IPS-18c (cell line): ENCODE data around the gene SMYD4.

Source experiments
- H3K4me3 ChIP-seq: 2 replicates; pipeline ENCODE4 v1.7.0; 2013; ENCODE audit warnings: low read depth, mild to moderate bottlenecking, low read length, moderate library complexity; ENCODE audit not compliant: insufficient read depth
- H3K9me3 ChIP-seq: one replicate; pipeline ENCODE4 v1.6.1; 2013; ENCODE audit warnings: mild to moderate bottlenecking, low read length, moderate library complexity; ENCODE audit not compliant: control insufficient read depth, insufficient read depth

SMYD4 gene

DNA sequence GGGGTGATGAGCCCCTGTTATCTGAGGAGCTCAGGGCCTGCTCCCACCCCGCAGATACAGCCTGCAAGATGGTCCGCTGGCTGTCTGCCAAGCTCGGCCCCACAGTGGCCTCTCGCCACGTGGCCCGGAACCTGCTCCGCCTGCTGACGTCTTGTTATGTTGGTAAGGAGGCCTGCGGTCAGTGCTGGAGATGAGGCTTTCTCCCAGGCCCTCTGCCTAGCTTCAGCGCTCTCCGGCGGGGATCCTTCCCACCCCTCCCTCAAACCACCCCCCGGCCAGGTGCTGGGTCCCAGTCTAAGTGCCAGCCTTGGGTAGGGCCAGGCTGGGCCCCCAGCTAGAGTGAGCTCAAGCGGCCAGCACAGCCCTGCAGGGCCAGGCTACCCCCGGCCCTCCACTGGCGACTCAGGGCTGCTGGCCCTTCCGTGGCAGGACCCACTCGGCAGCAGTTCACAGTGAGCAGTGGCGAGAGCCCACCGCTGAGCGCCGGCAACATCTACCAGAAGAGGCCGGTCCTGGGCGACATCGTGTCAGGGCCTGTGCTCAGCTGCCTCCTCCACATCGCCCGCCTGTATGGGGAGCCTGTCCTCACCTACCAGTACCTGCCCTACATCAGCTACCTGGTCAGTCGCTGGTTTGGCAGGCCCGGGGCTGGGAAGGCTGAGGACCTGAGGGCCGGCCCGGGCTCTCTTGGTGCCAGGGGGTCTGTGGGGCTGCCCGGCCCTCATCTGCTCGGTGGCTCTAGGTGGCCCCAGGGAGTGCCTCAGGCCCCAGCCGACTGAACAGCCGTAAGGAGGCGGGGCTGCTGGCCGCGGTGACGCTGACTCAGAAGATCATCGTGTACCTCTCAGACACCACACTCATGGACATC lies 99.1 kb downstream of the SMYD4 start:
- Histone ChIP-seq H3K9me3 (no peaks in the 10 kb centered on the region), H3K4me3 (no peak overlapping the region)

DNA sequence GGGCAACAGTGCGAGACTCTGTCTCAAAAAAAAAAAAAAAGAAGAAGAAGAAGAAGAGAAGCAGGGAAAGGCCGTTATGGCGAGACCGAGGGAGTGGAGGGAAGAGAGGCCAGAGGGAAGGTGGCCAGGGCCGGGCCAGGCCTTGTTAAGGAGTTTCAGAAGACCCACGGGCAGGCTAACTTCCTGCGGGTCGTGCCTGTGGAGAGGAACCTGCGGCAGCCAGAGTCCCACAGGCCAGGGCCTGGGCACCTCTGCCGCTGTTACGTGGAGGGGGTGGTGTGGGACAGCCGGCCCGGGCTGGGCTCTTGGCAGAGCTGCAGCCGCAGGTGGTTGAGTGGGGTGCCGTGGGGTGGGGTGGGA lies 99.8 kb downstream of the SMYD4 start:
- Histone ChIP-seq H3K4me3 (no peak overlapping the region), H3K9me3 (no peaks in the 10 kb centered on the region)
